HL-60 (cell line): Measurements from ENCODE around the gene TMTC2.

Experiments
- DNase-seq, 2 experiments: peaks; one replicate each; pipeline ENCODE4 v3.0.0-alpha.2; 2010 to 2020; ENCODE audit warnings: low read depth in 1 of 2, low spot score in 1 of 2
- H3K27ac ChIP-seq: fragments of 250-450 bp; sonication (Bioruptor Pico); replicated peaks from 2 replicates; pipeline ENCODE4 v1.5.1; 2020; ENCODE audit warnings: mild to moderate bottlenecking, moderate library complexity
- H3K27me3 ChIP-seq: fragments of 250-450 bp; sonication (Bioruptor Pico); 2 replicates; pipeline ENCODE4 v1.5.1; 2021; ENCODE audit warnings: mild to moderate bottlenecking, moderate library complexity; ENCODE audit not compliant: insufficient read depth, poor library complexity, severe bottlenecking
- H3K4me3 ChIP-seq: replicated peaks from 2 replicates; pipeline ENCODE4 v1.5.1; 2011; ENCODE audit warnings: mild to moderate bottlenecking, control low read depth, low read length; ENCODE audit not compliant: insufficient read depth
- GABPA ChIP-seq: IDR thresholded peaks from 2 replicates; pipeline ENCODE4 v1.6.1; 2012; ENCODE audit warnings: low read depth
- POLR2AphosphoS5 ChIP-seq: IDR thresholded peaks from 2 replicates; pipeline ENCODE4 v1.6.1; 2012; ENCODE audit warnings: low read depth
- SPI1 ChIP-seq: IDR thresholded peaks from 2 replicates; pipeline ENCODE4 v1.6.1; 2012; ENCODE audit warnings: low read depth, mild to moderate bottlenecking, borderline replicate concordance
- TF ChIP-seq, protein P1 (sequence below): IDR thresholded peaks from one replicate; pipeline ENCODE4 v1.5.1; 2011; ENCODE audit warnings: low read length, control low read depth, inconsistent platforms; ENCODE audit not compliant: insufficient read depth
- TF ChIP-seq, protein P2 (sequence below): IDR thresholded peaks from 2 replicates; pipeline ENCODE4 v1.6.1; 2012; ENCODE audit warnings: low read depth; ENCODE audit not compliant: insufficient replicate concordance

The TMTC2 gene

DNA sequence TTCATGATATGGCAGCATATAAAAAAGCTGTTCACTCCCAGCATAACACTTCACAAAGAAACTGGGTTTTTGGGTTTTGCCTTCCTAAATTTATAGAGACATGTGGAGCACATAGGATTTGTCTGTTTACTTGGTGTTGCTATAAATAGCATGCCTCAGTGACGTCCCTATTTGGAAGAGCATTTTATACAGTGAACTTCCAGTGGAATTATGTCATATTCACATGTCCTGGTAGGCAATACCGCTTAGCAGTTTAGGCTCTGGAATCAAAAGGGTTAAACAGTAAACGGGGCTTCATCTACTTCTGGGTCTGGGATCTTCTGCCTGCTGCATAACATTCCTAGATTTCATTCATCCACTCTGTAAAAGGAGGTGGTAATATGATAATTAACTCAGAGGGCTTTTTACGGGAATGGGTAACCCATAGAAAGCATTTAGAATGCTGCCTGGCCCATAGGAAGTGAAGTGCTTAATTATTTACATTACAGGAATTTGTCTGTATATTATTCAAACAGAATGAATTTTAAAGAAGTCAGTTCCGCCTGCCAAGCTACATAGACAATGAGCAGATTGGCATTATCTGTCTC lies 396.1 kb downstream of the TMTC2 start:
- TF ChIP-seq GABPA = no peak
- TF ChIP-seq, protein P1, sequence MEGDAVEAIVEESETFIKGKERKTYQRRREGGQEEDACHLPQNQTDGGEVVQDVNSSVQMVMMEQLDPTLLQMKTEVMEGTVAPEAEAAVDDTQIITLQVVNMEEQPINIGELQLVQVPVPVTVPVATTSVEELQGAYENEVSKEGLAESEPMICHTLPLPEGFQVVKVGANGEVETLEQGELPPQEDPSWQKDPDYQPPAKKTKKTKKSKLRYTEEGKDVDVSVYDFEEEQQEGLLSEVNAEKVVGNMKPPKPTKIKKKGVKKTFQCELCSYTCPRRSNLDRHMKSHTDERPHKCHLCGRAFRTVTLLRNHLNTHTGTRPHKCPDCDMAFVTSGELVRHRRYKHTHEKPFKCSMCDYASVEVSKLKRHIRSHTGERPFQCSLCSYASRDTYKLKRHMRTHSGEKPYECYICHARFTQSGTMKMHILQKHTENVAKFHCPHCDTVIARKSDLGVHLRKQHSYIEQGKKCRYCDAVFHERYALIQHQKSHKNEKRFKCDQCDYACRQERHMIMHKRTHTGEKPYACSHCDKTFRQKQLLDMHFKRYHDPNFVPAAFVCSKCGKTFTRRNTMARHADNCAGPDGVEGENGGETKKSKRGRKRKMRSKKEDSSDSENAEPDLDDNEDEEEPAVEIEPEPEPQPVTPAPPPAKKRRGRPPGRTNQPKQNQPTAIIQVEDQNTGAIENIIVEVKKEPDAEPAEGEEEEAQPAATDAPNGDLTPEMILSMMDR = no peak
- TF ChIP-seq SPI1 = no peak
- TF ChIP-seq, protein P2, sequence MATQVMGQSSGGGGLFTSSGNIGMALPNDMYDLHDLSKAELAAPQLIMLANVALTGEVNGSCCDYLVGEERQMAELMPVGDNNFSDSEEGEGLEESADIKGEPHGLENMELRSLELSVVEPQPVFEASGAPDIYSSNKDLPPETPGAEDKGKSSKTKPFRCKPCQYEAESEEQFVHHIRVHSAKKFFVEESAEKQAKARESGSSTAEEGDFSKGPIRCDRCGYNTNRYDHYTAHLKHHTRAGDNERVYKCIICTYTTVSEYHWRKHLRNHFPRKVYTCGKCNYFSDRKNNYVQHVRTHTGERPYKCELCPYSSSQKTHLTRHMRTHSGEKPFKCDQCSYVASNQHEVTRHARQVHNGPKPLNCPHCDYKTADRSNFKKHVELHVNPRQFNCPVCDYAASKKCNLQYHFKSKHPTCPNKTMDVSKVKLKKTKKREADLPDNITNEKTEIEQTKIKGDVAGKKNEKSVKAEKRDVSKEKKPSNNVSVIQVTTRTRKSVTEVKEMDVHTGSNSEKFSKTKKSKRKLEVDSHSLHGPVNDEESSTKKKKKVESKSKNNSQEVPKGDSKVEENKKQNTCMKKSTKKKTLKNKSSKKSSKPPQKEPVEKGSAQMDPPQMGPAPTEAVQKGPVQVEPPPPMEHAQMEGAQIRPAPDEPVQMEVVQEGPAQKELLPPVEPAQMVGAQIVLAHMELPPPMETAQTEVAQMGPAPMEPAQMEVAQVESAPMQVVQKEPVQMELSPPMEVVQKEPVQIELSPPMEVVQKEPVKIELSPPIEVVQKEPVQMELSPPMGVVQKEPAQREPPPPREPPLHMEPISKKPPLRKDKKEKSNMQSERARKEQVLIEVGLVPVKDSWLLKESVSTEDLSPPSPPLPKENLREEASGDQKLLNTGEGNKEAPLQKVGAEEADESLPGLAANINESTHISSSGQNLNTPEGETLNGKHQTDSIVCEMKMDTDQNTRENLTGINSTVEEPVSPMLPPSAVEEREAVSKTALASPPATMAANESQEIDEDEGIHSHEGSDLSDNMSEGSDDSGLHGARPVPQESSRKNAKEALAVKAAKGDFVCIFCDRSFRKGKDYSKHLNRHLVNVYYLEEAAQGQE = no peak
- TF ChIP-seq POLR2AphosphoS5 = no peak
- no peak overlapping the region for H3K4me3 ChIP-seq
- no peak for DNase-seq
- no peak overlapping the region for H3K27ac ChIP-seq
- no peaks in the 10 kb centered on the region for H3K27me3 ChIP-seq

DNA sequence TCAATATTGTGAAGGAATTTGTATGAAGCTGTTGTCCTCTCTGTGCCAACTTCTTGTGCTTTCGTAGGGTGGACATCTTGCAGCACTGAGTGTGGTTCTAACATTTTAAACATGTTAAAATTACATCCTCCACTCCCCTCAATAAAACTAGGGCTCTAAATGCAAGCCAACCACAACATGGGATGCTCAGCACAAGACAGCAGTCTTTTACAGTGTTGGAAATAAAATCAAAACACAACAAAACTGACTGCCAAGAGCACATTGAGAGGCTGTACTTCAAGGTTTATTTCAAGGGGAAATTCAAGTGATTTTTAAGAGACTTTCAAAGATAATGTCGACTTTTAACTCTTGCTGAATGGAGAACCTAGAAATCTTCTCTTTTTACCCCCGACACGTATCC lies 396.9 kb downstream of the TMTC2 start:
- no peak overlapping the region for H3K27ac ChIP-seq
- no peaks in the 10 kb centered on the region for H3K27me3 ChIP-seq
- no peak overlapping the region for H3K4me3 ChIP-seq
- TF ChIP-seq POLR2AphosphoS5 (no peak), GABPA (no peak), SPI1 (no peak)
- TF ChIP-seq, protein P2 = no peak
- TF ChIP-seq, protein P1 = no peak
- DNase-seq = no peak

DNA sequence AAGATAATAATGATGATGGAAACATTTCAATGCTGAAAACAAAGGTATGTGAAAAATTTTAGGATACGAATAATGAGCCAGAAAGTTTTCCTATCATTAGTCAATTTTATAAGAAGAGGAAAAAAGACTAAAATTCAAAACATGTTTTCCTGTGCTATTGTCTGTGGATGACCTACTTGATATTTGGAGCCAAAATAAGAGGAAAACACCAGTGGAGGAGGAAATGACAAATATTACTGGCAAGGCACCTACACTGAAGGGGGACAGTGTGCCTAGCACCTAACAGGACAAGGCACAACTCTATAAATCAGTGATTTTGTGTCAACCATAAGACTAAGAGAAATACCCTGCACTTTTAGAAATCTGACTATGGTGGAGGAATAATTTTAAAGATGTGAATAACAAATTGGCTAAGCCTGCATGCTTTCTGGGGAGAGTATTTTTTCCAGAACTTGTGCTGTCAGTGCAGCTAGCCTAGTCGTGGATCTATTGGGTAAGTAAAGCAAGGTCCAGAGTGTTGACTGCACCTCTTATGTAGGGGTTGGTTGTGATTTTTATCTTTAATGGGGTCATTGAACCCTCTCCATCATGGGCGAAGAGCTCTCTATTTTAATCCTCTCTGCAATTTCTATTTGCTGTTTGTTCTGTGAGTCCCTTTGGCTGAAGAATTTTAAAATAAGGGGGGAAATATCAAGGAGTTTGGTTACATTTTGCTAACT lies 398.0 kb downstream of the TMTC2 start:
- Histone ChIP-seq H3K27me3 (no peaks in the 10 kb centered on the region), H3K27ac (no peak overlapping the region), H3K4me3 (no peak overlapping the region)
- DNase-seq = no peak
- TF ChIP-seq GABPA = no peak

DNA sequence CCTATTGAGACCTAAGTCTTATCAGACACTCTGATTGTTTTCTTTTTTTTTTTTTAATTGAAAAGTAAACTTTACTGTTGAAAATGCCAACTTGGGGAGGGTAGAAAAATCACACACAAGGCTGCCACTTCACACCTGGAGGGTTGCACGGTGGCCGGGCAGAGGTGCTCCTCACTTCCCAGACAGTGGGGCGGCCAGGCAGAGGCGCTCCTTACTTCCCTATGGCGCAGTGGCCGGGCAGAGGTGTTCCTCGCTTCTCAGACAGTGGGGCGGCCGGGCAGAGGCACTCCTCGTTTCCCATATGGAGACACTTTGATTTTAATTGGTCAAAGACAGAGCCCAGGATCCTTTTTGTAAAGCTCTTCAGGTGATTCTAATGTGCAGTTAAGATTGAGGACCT lies 399.3 kb downstream of the TMTC2 start:
- Histone ChIP-seq H3K4me3 (no peak overlapping the region), H3K27me3 (no peaks in the 10 kb centered on the region), H3K27ac (no peak overlapping the region)
- no peak for DNase-seq
- TF ChIP-seq SPI1 (no peak), POLR2AphosphoS5 (no peak)
- TF ChIP-seq, protein P2 = no peak
